A549 (cell line): Measurements from ENCODE around the gene ZNF385D. TPM values are rescaled to one million over a fixed set of nuclear protein-coding genes. Genes with fewer than 3 reads are reported as not detected.

ENCODE experiments used
- ATAC-seq, 2 experiments: fragments of 200-7000 bp in 1 of 2; fragments of >200 bp in 1 of 2; cut with Nextera tagmentation in 1 of 2; cut with Tn5 transposase in 1 of 2; 3 replicates each; pipeline versions ENCODE4 v1.8.0 to v1.9.1; 2018 to 2020; ENCODE audit warnings: mild to moderate bottlenecking in 1 of 2, moderate library complexity in 1 of 2
- CTCF ChIA-PET: fragments of 300-600 bp; sonication (Branson Sonifier 250); formaldehyde crosslinking; extraction: SDS; loops from one replicate; lab custom pipeline; 2021; ENCODE audit warnings: antibody characterized with exemption, inconsistent platforms; lab: Yijun Ruan, JAX
- POLR2A ChIA-PET: fragments of 350-600 bp; formaldehyde crosslinking; extraction: SDS; loops from one replicate; lab custom pipeline; 2021; ENCODE audit warnings: antibody characterized with exemption, inconsistent platforms; lab: Yijun Ruan, JAX
- DNase-seq, 2 experiments: peaks; one replicate each; pipeline versions ENCODE4 v3.0.0 to v3.0.0-alpha.2; 2011 to 2016; ENCODE audit warnings: low read depth in 1 of 2, low spot score in 1 of 2
- FAIRE-seq: peaks from 2 replicates; lab custom pipeline; 2011; peaks lifted over from hg19 to GRCh38; lab: Jason Lieb, UNC
- H3K27ac ChIP-seq, 2 experiments: fragments of >200 bp; sonication (Bioruptor Twin); formaldehyde crosslinking; 3 replicates each; pipeline ENCODE4 v1.5.1; 2016 to 2017
- H3K4me1 ChIP-seq: fragments of >200 bp; sonication (Bioruptor Twin); formaldehyde crosslinking; 3 replicates; pipeline ENCODE4 v1.6.1; 2016
- H3K4me2 ChIP-seq: fragments of >200 bp; sonication (Bioruptor Twin); formaldehyde crosslinking; 3 replicates; pipeline ENCODE4 v1.6.1; 2016
- H3K4me3 ChIP-seq: fragments of >200 bp; sonication (Bioruptor Twin); formaldehyde crosslinking; 3 replicates; pipeline ENCODE4 v1.5.1; 2016
- H3K9me3 ChIP-seq: fragments of >200 bp; sonication (Bioruptor Twin); formaldehyde crosslinking; 3 replicates; pipeline ENCODE4 v1.6.1; 2016
- CBX2 ChIP-seq: fragments of 200-600 bp; sonication (generic); IDR thresholded peaks from 2 replicates; pipeline ENCODE4 v1.6.1; 2016; ENCODE audit warnings: low read depth, mild to moderate bottlenecking, borderline replicate concordance
- CBX8 ChIP-seq: fragments of 200-600 bp; sonication (generic); IDR thresholded peaks from 2 replicates; pipeline ENCODE4 v1.6.1; 2016
- CEBPB ChIP-seq, 2 experiments: fragments of >200 bp in 1 of 2; sonication (Bioruptor Twin) in 1 of 2; formaldehyde crosslinking in 1 of 2; IDR thresholded peaks; 2 replicates each; pipeline ENCODE4 v1.6.1; 2012 to 2016
- EP300 ChIP-seq, 2 experiments: fragments of >200 bp; sonication (Bioruptor Twin); formaldehyde crosslinking; IDR thresholded peaks; 2 replicates in 1 of 2; 3 replicates in 1 of 2; pipeline ENCODE4 v1.6.1; 2016 to 2017
- ESRRA ChIP-seq: fragments of 150-350 bp; IDR thresholded peaks from 2 replicates; pipeline ENCODE4 v1.6.1; 2014; ENCODE audit warnings: mild to moderate bottlenecking, low read length, borderline replicate concordance
- FOSB ChIP-seq: fragments of 250-450 bp; sonication (Bioruptor Pico); IDR thresholded peaks from 2 replicates; pipeline ENCODE4 v1.5.0; 2020; ENCODE audit warnings: mild to moderate bottlenecking, moderate library complexity
- FOXS1 ChIP-seq: fragments of 250-450 bp; sonication (Bioruptor Pico); IDR thresholded peaks from 2 replicates; pipeline ENCODE4 v1.5.0; 2020; ENCODE audit warnings: mild to moderate bottlenecking, moderate library complexity
- HOXA7 ChIP-seq: fragments of 250-450 bp; sonication (Bioruptor Pico); IDR thresholded peaks from 2 replicates; pipeline ENCODE4 v1.5.0; 2020; ENCODE audit warnings: mild to moderate bottlenecking, moderate library complexity
- HOXB5 ChIP-seq: fragments of 250-450 bp; sonication (Bioruptor Pico); IDR thresholded peaks from 2 replicates; pipeline ENCODE4 v1.5.0; 2020; ENCODE audit warnings: mild to moderate bottlenecking, moderate library complexity
- JUN ChIP-seq, 2 experiments: fragments of >200 bp; sonication (Bioruptor Twin); formaldehyde crosslinking; IDR thresholded peaks; 2 replicates in 1 of 2; 3 replicates in 1 of 2; pipeline ENCODE4 v1.6.1; 2016 to 2017
- JUNB ChIP-seq: fragments of >200 bp; sonication (Bioruptor Twin); formaldehyde crosslinking; IDR thresholded peaks from 2 replicates; pipeline ENCODE4 v1.6.1; 2016
- KDM5A ChIP-seq: fragments of 200-600 bp; sonication (generic); IDR thresholded peaks from 2 replicates; pipeline ENCODE4 v1.6.1; 2016; ENCODE audit warnings: antibody characterized with exemption, mild to moderate bottlenecking
- MYC ChIP-seq: IDR thresholded peaks from 2 replicates; pipeline ENCODE4 v1.6.1; 2012; ENCODE audit warnings: mild to moderate bottlenecking, inconsistent platforms, low read length, improper control_type of control experiment, borderline replicate concordance
- NFE2L2 ChIP-seq: fragments of 150-350 bp; conservative IDR thresholded peaks from 2 replicates; pipeline ENCODE4 v1.6.1; 2014; ENCODE audit warnings: low read length
- POLR2A ChIP-seq: IDR thresholded peaks from 2 replicates; pipeline ENCODE4 v1.6.1; 2012; ENCODE audit warnings: mild to moderate bottlenecking, low read length
- RARB ChIP-seq: fragments of 250-450 bp; sonication (Bioruptor Pico); IDR thresholded peaks from 2 replicates; pipeline ENCODE4 v1.8.0; 2021; ENCODE audit warnings: mild to moderate bottlenecking, moderate library complexity
- ZFP36 ChIP-seq: fragments of 450-650 bp; IDR thresholded peaks from 2 replicates; pipeline ENCODE4 v1.6.1; 2014; ENCODE audit warnings: borderline replicate concordance; ENCODE audit not compliant: partially characterized antibody
- ZNF302 ChIP-seq: fragments of 250-450 bp; sonication (Bioruptor Pico); IDR thresholded peaks from 2 replicates; pipeline ENCODE4 v1.9.0; 2021; ENCODE audit warnings: inconsistent platforms, mild to moderate bottlenecking, moderate library complexity
- WGBS: methylation state at CpG from one replicate; pipeline ENCODE4 v1.1.6; 2017; ENCODE audit errors: missing lambda C conversion rate; 5-methylcytosine and 5-hydroxymethylcytosine counted together
- polyA minus RNA-seq: library from RNA; depleted of rRNA, polyadenylated mRNA; stranded (reverse); fragments of >200 nt; gene quantifications from 2 replicates; pipeline ENCODE4 v1.2.3, GENCODE V29; 2011; rRNA and poly(A)+ RNA removed
- polyA plus RNA-seq, 4 experiments: library from polyadenylated mRNA; depleted of rRNA in 3 of 4; stranded (reverse); fragments of >200 nt; fragmentation: RNase III in 1 of 4; extraction: RNeasy Plus Mini Kit Qiagen cat#74134 plus additional on column Dnase treatment in 1 of 4; gene quantifications; 2 replicates in 3 of 4; 3 replicates in 1 of 4; pipeline ENCODE4 v1.2.3, GENCODE V29; 2011 to 2017
- TF ChIP-seq, protein P1 (sequence below): fragments of 250-450 bp; sonication (Bioruptor Pico); IDR thresholded peaks from 2 replicates; pipeline ENCODE4 v1.5.0; 2021; ENCODE audit warnings: mild to moderate bottlenecking, moderate library complexity, borderline replicate concordance
- TF ChIP-seq, protein P2 (sequence below): IDR thresholded peaks from 2 replicates; pipeline ENCODE4 v1.6.1; 2012
- TF ChIP-seq, protein P3 (sequence below): fragments of >200 bp; sonication (Bioruptor Twin); formaldehyde crosslinking; IDR thresholded peaks from 3 replicates; pipeline ENCODE4 v1.5.1; 2016

ZNF385D gene, protein sequence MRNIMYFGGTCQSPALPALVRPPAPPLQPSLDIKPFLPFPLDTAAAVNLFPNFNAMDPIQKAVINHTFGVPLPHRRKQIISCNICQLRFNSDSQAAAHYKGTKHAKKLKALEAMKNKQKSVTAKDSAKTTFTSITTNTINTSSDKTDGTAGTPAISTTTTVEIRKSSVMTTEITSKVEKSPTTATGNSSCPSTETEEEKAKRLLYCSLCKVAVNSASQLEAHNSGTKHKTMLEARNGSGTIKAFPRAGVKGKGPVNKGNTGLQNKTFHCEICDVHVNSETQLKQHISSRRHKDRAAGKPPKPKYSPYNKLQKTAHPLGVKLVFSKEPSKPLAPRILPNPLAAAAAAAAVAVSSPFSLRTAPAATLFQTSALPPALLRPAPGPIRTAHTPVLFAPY
- polyA plus RNA-seq (2011; rRNA removed) (not detected in 2 replicates), polyA plus RNA-seq (2017; fragmentation: RNase III; extraction: RNeasy Plus Mini Kit Qiagen cat#74134 plus additional on column Dnase treatment) (not detected in 3 replicates), polyA minus RNA-seq (not detected in 2 replicates)
- not detected in 2 replicates for polyA plus RNA-seq (2012; cell fraction: cytosol; rRNA removed)
- not detected in 2 replicates for polyA plus RNA-seq (2012; cell fraction: nucleus; rRNA removed)

DNA sequence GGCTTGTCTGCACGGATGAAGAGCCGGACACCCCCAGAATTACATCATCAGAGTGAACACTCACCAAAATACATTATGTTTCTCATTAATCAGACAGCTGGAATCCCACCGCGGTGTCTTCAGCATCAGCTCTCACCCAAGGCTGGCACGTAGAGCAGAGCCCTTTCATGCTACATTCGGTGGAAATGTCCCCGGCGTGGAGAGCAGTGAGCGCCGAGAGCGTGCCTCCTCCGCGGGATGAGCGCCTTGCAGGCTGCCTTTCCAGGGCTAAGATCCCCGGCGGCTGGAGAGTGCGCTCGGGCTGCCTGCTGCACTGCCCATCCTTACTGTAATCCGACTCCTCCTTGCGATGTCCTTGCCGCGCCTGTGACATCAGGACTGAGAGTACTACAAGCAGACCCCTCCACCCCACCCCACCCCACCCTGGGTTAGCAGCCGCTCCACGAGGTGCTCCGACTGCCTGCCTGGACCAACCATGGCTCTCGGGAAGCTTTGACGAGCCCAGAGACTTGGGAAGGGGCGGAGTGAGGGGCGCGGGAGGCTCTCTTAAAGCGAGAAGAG is at the start of gene ZNF385D:
ZNF385D (minus strand) TSS at position 380 of the 561 bp plus-strand sequence; CDS start at position 86, 294 bp downstream.
- no peak for TF ChIP-seq KDM5A
- TF ChIP-seq CBX8, result no peak
- no peaks in the 10 kb centered on the region for H3K9me3 ChIP-seq
- FAIRE-seq (no peak), DNase-seq (no peak), ATAC-seq (peak; percentile 30 to 31; a peak in 1 of 6 replicates)
- WGBS, result 8% methylated on average over 23 of the region's 31 CpGs
- no peak within 1 kb of the TSS for H3K27ac ChIP-seq
- CTCF ChIA-PET, result no interaction called here
- no peak within 1 kb of the TSS for H3K4me3 ChIP-seq
- H3K4me1 ChIP-seq, result no peaks in the 10 kb centered on the region
- no peak within 1 kb of the TSS for H3K4me2 ChIP-seq
- POLR2A ChIA-PET, result no interaction called here

DNA sequence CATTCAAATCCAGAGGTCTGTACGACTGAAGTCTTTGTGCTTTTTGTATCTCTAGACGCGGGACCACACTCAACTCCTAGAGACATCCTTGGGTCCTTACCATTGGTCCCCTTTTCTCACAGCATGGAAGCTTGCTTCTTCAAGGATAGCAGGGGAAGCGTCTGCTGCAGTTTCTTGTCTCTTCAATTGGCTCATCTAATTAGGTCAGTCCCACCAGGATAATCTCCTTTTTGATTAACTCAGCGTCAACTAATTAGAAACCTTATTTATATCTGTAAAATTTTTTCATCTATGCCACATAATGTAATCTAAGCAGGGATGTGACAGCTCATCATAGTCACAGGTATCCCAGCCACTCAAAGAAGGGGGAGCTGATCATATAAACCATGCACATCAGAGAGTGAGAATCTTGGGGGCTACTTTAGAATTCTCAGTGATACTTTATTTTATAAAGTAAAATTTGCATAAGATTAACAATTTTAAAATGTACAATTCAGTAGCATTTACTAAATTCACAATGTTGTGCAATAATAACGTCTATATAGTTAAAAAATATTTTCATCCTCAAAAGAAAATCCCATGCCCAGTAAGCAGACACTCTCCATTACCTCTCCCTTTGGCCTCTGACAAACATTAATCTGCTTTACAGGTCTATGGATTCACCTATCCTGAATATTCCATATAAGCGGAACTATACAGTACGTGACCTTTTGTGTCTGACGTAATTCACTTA is 47.5 kb upstream of the ZNF385D start:
- DNase-seq (no peak), FAIRE-seq (no peak), ATAC-seq (no peak)
- POLR2A ChIA-PET, result no interaction called here
- Histone ChIP-seq H3K27ac (no peak overlapping the region), H3K9me3 (no peaks in the 10 kb centered on the region), H3K4me1 (no peaks in the 10 kb centered on the region), H3K4me3 (no peak overlapping the region), H3K4me2 (no peak overlapping the region)
- CTCF ChIA-PET, result no interaction called here
- WGBS, result 37% methylated on average over 9 of the region's 9 CpGs
- TF ChIP-seq, protein P1, sequence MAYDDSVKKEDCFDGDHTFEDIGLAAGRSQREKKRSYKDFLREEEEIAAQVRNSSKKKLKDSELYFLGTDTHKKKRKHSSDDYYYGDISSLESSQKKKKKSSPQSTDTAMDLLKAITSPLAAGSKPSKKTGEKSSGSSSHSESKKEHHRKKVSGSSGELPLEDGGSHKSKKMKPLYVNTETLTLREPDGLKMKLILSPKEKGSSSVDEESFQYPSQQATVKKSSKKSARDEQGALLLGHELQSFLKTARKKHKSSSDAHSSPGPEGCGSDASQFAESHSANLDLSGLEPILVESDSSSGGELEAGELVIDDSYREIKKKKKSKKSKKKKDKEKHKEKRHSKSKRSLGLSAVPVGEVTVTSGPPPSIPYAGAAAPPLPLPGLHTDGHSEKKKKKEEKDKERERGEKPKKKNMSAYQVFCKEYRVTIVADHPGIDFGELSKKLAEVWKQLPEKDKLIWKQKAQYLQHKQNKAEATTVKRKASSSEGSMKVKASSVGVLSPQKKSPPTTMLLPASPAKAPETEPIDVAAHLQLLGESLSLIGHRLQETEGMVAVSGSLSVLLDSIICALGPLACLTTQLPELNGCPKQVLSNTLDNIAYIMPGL (CRISPR knock-in tag), result no peak
- TF ChIP-seq NFE2L2 (no peak), RARB (CRISPR knock-in tag) (no peak), CBX2 (no peak), MYC (no peak), JUNB (no peak), HOXA7 (CRISPR knock-in tag) (no peak), CEBPB (IDR thresholded peaks at IDR 0.05) (no peak), FOSB (CRISPR knock-in tag) (no peak), ZNF302 (no peak), ESRRA (no peak), JUN (IDR thresholded peaks at IDR 0.05) (no peak), EP300 (IDR thresholded peaks at IDR 0.05) (no peak), FOXS1 (CRISPR knock-in tag) (no peak), ZFP36 (no peak), POLR2A (no peak), HOXB5 (CRISPR knock-in tag) (no peak)
- TF ChIP-seq, protein P2, sequence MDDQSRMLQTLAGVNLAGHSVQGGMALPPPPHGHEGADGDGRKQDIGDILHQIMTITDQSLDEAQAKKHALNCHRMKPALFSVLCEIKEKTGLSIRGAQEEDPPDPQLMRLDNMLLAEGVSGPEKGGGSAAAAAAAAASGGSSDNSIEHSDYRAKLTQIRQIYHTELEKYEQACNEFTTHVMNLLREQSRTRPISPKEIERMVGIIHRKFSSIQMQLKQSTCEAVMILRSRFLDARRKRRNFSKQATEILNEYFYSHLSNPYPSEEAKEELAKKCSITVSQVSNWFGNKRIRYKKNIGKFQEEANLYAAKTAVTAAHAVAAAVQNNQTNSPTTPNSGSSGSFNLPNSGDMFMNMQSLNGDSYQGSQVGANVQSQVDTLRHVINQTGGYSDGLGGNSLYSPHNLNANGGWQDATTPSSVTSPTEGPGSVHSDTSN, result no peak
- TF ChIP-seq, protein P3, sequence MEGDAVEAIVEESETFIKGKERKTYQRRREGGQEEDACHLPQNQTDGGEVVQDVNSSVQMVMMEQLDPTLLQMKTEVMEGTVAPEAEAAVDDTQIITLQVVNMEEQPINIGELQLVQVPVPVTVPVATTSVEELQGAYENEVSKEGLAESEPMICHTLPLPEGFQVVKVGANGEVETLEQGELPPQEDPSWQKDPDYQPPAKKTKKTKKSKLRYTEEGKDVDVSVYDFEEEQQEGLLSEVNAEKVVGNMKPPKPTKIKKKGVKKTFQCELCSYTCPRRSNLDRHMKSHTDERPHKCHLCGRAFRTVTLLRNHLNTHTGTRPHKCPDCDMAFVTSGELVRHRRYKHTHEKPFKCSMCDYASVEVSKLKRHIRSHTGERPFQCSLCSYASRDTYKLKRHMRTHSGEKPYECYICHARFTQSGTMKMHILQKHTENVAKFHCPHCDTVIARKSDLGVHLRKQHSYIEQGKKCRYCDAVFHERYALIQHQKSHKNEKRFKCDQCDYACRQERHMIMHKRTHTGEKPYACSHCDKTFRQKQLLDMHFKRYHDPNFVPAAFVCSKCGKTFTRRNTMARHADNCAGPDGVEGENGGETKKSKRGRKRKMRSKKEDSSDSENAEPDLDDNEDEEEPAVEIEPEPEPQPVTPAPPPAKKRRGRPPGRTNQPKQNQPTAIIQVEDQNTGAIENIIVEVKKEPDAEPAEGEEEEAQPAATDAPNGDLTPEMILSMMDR, result no peak
